Endothelial cell of umbilical vein (primary cell): ENCODE measurements around the gene CARD6. TPM values are rescaled to one million over a fixed set of nuclear protein-coding genes. Genes with fewer than 3 reads are reported as not detected.

ENCODE experiments used
- BruUV-seq: library from RNA; stranded (reverse); fragments of 400-500 nt; replicated peaks from 2 replicates; lab custom pipeline; 2021; lab: Mats Ljungman, UMichigan
- CTCF ChIA-PET: fragments of 300-600, 350-600 bp; sonication (Branson Sonifier 250); formaldehyde crosslinking; loops from one replicate; lab custom pipeline; 2021; ENCODE audit warnings: antibody characterized with exemption, inconsistent platforms; lab: Charles Lee
- POLR2A ChIA-PET: fragments of 300-600, 350-600 bp; sonication (Branson Sonifier 250); formaldehyde crosslinking; loops from one replicate; lab custom pipeline; 2021; ENCODE audit warnings: antibody characterized with exemption, inconsistent platforms; lab: Charles Lee
- DNase-seq: peaks from one replicate; pipeline ENCODE4 v3.0.0-alpha.2; 2011; ENCODE audit warnings: low read depth, low spot score
- FAIRE-seq: peaks from 2 replicates; lab custom pipeline; 2011; peaks lifted over from hg19 to GRCh38; lab: Jason Lieb, UNC
- H2AFZ ChIP-seq: 2 replicates; pipeline ENCODE4 v1.6.0; 2012; ENCODE audit warnings: low read depth, low read length, control low read depth, inconsistent platforms
- H3K27ac ChIP-seq: 2 replicates; pipeline ENCODE4 v1.5.1; 2011; ENCODE audit warnings: low read depth, mild to moderate bottlenecking, control low read depth, low read length, moderate library complexity; ENCODE audit not compliant: insufficient read depth
- H3K27me3 ChIP-seq, 2 experiments: 2 replicates each; pipeline versions ENCODE4 v1.6.0 to v1.6.1; 2011; ENCODE audit warnings: low read length in 2 of 2, mixed read lengths in 1 of 2; ENCODE audit not compliant: control insufficient read depth in 2 of 2, insufficient read depth in 2 of 2
- H3K36me3 ChIP-seq, 2 experiments: 2 replicates in 1 of 2; 3 replicates in 1 of 2; pipeline ENCODE4 v1.5.1; 2011; ENCODE audit warnings: low read length in 2 of 2, mild to moderate bottlenecking in 1 of 2, moderate library complexity in 1 of 2; ENCODE audit not compliant: control insufficient read depth in 2 of 2, insufficient read depth in 2 of 2; ENCODE audit errors: extremely low read depth in 1 of 2
- H3K4me1 ChIP-seq: 3 replicates; pipeline ENCODE4 v1.5.1; 2011; ENCODE audit warnings: mild to moderate bottlenecking, low read length; ENCODE audit not compliant: control insufficient read depth, insufficient read depth; ENCODE audit errors: extremely low read depth
- H3K4me2 ChIP-seq: 2 replicates; pipeline ENCODE4 v1.6.1; 2011; ENCODE audit warnings: low read length, control low read depth, mixed read lengths; ENCODE audit not compliant: insufficient read depth
- H3K4me3 ChIP-seq, 3 experiments: fragments of 200-600 bp in 1 of 3; sonication (generic), shearing (Covaris generic) in 1 of 3; replicated peaks in 1 of 3; 2 replicates each; pipeline ENCODE4 v1.5.1; 2011 to 2016; ENCODE audit warnings: control low read depth in 3 of 3, low read length in 3 of 3, mild to moderate bottlenecking in 2 of 3, inconsistent platforms in 1 of 3, low read depth in 1 of 3, moderate library complexity in 1 of 3; ENCODE audit not compliant: insufficient read depth in 1 of 3
- H3K79me2 ChIP-seq: 2 replicates; pipeline ENCODE4 v1.6.0; 2012; ENCODE audit warnings: low read length, inconsistent platforms; ENCODE audit not compliant: control insufficient read depth, insufficient read depth
- H3K9ac ChIP-seq: replicated peaks from 2 replicates; pipeline ENCODE3; 2011; ENCODE audit warnings: low read length, control low read depth; ENCODE audit not compliant: insufficient read depth; ENCODE audit errors: extremely low read depth
- H3K9me1 ChIP-seq: replicated peaks from 3 replicates; pipeline ENCODE4 v1.6.0; 2011; ENCODE audit warnings: mild to moderate bottlenecking, low read length; ENCODE audit not compliant: control insufficient read depth, insufficient read depth; ENCODE audit errors: extremely low read depth
- H3K9me3 ChIP-seq: replicated peaks from 2 replicates; pipeline ENCODE4 v1.5.1; 2012; ENCODE audit warnings: low read length, inconsistent platforms; ENCODE audit not compliant: control insufficient read depth, insufficient read depth
- H4K20me1 ChIP-seq: replicated peaks from 2 replicates; pipeline ENCODE3; 2011; ENCODE audit warnings: mild to moderate bottlenecking, low read length; ENCODE audit not compliant: control insufficient read depth, insufficient read depth; ENCODE audit errors: extremely low read depth
- CTCF ChIP-seq, 2 donors: IDR thresholded peaks; 1 replicate in 1 of 2; 2 replicates in 1 of 2; pipeline ENCODE4 v1.5.1; 2011; ENCODE audit warnings: low read length in 2 of 2, mild to moderate bottlenecking in 2 of 2, moderate library complexity in 2 of 2, control low read depth in 1 of 2, inconsistent platforms in 1 of 2, low read depth in 1 of 2; ENCODE audit not compliant: insufficient read depth in 1 of 2; ENCODE audit errors: extremely low read depth in 1 of 2
- EZH2 ChIP-seq: IDR thresholded peaks from 2 replicates; pipeline ENCODE4 v1.6.1; 2012; ENCODE audit warnings: borderline replicate concordance, low read depth, mild to moderate bottlenecking, moderate library complexity, low read length, inconsistent platforms; ENCODE audit not compliant: severe bottlenecking
- GATA2 ChIP-seq: IDR thresholded peaks from 2 replicates; pipeline ENCODE4 v1.7.0; 2011; ENCODE audit warnings: low read depth, mild to moderate bottlenecking, moderate library complexity, mixed read lengths, low read length; ENCODE audit not compliant: insufficient read length, insufficient read depth
- JUN ChIP-seq: IDR thresholded peaks from 2 replicates; pipeline ENCODE4 v1.6.1; 2011; ENCODE audit warnings: borderline replicate concordance, low read depth; ENCODE audit not compliant: insufficient read length, insufficient read depth
- MYC ChIP-seq: IDR thresholded peaks from one replicate; pipeline ENCODE4 v1.6.1; 2011; ENCODE audit warnings: mild to moderate bottlenecking, low read depth, low read length
- POLR2A ChIP-seq: IDR thresholded peaks from 2 replicates; pipeline ENCODE4 v1.6.1; 2012; ENCODE audit warnings: low read depth, mild to moderate bottlenecking, control low read depth, low read length
- POLR2AphosphoS5 ChIP-seq: IDR thresholded peaks from 2 replicates; pipeline ENCODE4 v1.6.1; 2012; ENCODE audit warnings: low read depth, mild to moderate bottlenecking, control low read depth, low read length, moderate library complexity; ENCODE audit not compliant: insufficient read depth
- dilution Hi-C: fragments of 300-500 bp; cut with MboI; formaldehyde crosslinking; loops from one replicate; pipeline ENCODE4 v1.15.0; 2019; ENCODE audit warnings: low sequenced_read_pairs; ENCODE audit not compliant: extremely low pct_ligation_motif_present
- intact Hi-C: fragments of 100-400 bp; cut with micrococcal nuclease; formaldehyde crosslinking; loops from one replicate; pipeline ENCODE4 v1.10.0; 2022
- polyA plus RNA-seq, 4 experiments: library from polyadenylated mRNA; depleted of rRNA in 3 of 4; stranded (reverse) in 3 of 4; unstranded in 1 of 4; fragments of >200 nt; gene quantifications; 2 replicates each; pipeline versions ENCODE4 v1.2.1 to v1.2.3, GENCODE V29; 2011 to 2012; ENCODE audit warnings: missing spikeins in 1 of 4
- total RNA-seq: library from RNA; stranded (reverse); gene quantifications from 2 replicates; pipeline ENCODE4 v1.2.3, GENCODE V29; 2021
- TF ChIP-seq, protein P1 (sequence below): IDR thresholded peaks from 2 replicates; pipeline ENCODE4 v1.6.1; 2011; ENCODE audit not compliant: insufficient read depth, insufficient read length

Gene CARD6
- total and polyA plus RNA-seq, 2 donors (not counting 3 experiments of a cell fraction or from before 2014, with no cell fraction given) = 11.0 to 23.8 TPM

- Histone ChIP-seq H3K36me3 (peaks cover 12 to 24% of the 10 kb centered on the region in 2 experiments), H3K27ac (peak within 1 kb of the TSS; percentile 71), H3K79me2 (peaks cover 44% of the 10 kb centered on the region), H3K4me2 (peak within 1 kb of the TSS; percentile 86), H3K9me3 (no peaks in the 10 kb centered on the region), H3K4me1 (peaks cover 28% of the 10 kb centered on the region), H3K9me1 (no peaks in the 10 kb centered on the region), H3K27me3 (no peaks in the 10 kb centered on the region), H3K9ac (peak within 1 kb of the TSS; percentile 96), H3K4me3 (peak within 1 kb of the TSS; percentile 44 to 90 (median 66)), H2AFZ (peak within 1 kb of the TSS; percentile 72), H4K20me1 (peaks cover 4% of the 10 kb centered on the region)
- intact Hi-C loops (loop anchor here (1.0 to 2.0 kb wide), 4 partner anchors 37 to 156 kb away; partner anchors contain the start of genes PRKAA1, PTGER4 and TTC33), dilution Hi-C loops (no loop called here)
- ChIA-PET POLR2A (interaction anchor here (0.6 kb wide), 1 partner anchor 152 kb away, joined by 3 read pairs; no protein-coding TSS in a partner anchor), CTCF (interaction anchor here (0.8 kb wide), 1 partner anchor 37 kb away, joined by 3 read pairs; the partner anchor contains the start of gene PRKAA1)
- DNase-seq = peak; percentile 94
- TSS peak; percentile 99 for BruUV-seq
- TF ChIP-seq POLR2A (peak; percentile 99), MYC (peak; percentile 8), GATA2 (no peak), JUN (no peak), POLR2AphosphoS5 (peak; percentile 99), CTCF (IDR thresholded peaks at IDR 0.05; ENCODE audit: extremely low read depth in 1 of 2, insufficient read depth in 1 of 2, low read depth in 1 of 2, low read length in 2 of 2) (no peak), EZH2 (no peak)
- TF ChIP-seq, protein P1, sequence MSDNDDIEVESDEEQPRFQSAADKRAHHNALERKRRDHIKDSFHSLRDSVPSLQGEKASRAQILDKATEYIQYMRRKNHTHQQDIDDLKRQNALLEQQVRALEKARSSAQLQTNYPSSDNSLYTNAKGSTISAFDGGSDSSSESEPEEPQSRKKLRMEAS = no peak
- FAIRE-seq = peak; percentile 92
These were observed 6.0 kb upstream of the CARD6 start, which contains the start of gene RPL37 for GRCh38 chr5:40834849-40835787. Gene RPL37 (minus strand): TSS chr5:40835222. CDS start chr5:40835185, 37 bp downstream.
